GM18499 (cell line): ENCODE data around the gene CCDC51.
"Not testable (repeated sequence)": the region's sequence is repeated elsewhere in the genome, so short reads cannot be mapped to it uniquely, and the experiment has no call there.

Source experiments
- ATAC-seq: cut with Tn5 transposase; IDR thresholded peaks from one replicate; pipeline ENCODE4 v1.9.1; 2021; ENCODE audit warnings: moderate number of reproducible peaks; ENCODE audit not compliant: insufficient read depth, unreplicated experiment

CCDC51 gene

DNA sequence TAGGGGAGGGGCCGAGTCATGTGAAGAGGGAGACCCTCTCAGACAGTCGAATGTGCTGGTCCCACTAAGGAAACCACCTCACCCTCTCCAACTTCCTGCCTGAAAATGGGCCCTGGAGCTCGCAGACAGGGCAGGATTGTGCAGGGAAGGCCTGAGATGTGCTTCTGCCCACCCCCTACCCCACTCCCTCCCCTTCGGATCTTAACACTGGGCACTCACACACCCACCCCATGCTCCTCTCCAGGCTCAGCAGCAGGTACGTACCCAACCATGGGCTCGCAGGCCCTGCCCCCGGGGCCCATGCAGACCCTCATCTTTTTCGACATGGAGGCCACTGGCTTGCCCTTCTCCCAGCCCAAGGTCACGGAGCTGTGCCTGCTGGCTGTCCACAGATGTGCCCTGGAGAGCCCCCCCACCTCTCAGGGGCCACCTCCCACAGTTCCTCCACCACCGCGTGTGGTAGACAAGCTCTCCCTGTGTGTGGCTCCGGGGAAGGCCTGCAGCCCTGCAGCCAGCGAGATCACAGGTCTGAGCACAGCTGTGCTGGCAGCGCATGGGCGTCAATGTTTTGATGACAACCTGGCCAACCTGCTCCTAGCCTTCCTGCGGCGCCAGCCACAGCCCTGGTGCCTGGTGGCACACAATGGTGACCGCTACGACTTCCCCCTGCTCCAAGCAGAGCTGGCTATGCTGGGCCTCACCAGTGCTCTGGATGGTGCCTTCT, 26.6 kb upstream of the CCDC51 start:
- no peak for ATAC-seq

DNA sequence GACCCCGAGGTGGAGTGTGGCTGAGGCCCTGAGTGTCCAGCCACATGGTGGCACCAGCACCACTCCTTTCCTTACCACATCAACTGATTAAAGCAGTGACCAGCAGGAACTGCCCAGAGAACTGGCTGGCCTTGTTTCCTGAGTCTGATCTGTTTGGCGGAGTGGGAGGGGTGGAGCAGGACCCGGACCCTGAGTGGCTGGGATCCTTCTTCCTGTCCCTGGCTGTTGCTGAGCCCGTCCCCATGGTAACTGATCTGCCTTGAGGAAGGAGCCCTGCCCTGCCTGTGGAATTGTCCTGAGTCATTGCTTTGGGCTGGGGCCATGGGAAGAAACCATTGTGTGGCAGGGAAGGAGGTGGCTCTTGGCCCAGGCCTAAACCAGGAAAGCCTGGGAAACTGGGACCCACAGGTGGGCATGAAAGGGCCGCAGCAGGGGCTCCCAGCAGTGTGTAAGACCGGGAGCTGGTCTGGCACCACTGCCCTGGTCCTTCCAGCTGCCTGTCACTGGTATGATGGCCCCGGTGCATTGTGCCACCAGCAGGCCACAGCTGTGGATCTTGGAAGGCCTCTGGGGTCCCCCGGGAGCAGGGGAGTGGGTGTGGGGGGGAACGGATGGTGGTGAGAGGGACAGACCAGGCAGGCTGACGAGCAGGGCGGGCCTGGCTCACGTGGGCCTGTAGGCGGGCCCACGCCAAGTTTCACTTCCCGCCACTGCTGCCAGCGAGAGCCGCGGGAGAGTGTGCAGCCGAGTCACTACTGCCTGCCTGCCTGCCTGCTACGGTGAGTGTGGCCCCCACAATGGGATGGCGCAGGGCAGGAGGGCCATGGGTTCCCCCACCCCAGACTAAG, 25.8 kb upstream of the CCDC51 start:
- ATAC-seq = no peak

DNA sequence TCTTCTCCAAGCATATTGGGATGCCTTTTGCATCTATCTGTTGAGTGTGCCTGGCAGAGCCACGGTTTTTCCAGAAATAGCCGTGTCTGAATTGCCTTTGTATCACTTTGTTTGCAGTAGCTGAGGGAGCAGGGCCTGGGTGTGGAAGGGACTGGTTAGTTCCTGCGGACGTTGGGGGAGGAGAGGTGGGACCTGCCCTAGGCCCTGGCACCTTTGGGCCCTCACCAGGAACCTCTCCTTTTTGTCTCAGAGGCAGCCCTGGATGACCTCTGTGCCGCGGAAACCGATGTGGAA, 25.3 kb upstream of the CCDC51 start:
- ATAC-seq = no peak

GRCh38 chr3:48464713-48465221, 24.8 kb upstream of the CCDC51 start:
- ATAC-seq = no peak

- no peak for ATAC-seq
Measured at GRCh38 chr3:48463703-48464102, 23.8 kb upstream of the CCDC51 start.

GRCh38 chr3:48461767-48462166, 21.8 kb upstream of the CCDC51 start:
- ATAC-seq = not testable (repeated sequence)

GRCh38 chr3:48460517-48460902, 20.6 kb upstream of the CCDC51 start:
- no peak for ATAC-seq

DNA sequence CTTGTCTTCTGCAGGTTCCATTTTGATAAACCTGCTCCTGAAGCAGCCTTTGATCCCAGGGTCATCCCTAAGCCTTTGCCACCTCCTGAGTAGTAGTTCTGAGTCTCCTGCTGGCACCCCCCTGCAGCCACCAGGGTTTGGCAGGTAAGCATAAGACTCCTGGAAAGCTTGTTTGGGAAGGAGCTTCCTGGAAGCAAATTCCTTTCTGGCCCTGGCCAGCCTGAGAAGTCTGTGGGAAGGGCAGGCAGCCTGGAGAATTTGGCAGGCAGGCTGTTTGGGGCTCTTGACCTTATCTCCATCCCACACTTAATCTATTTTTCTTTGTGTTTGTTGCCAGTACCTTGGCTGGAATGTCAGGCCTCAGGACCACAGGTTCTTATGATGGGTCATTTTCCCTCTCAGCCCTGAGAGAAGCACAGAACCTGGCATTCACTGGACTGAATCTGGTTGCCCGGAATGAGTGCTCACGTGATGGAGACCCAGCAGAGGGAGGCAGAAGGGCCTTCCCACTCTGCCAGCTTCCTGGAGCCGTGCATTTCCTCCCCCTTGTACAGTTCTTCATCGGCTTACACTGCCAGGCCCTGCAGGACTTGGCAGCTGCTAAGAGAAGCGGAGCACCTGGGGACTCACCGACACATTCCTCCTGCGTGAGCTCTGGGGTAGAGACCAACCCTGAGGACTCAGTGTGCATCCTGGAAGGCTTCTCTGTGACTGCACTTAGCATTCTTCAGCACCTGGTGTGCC, 20.0 kb upstream of the CCDC51 start:
- no peak for ATAC-seq

DNA sequence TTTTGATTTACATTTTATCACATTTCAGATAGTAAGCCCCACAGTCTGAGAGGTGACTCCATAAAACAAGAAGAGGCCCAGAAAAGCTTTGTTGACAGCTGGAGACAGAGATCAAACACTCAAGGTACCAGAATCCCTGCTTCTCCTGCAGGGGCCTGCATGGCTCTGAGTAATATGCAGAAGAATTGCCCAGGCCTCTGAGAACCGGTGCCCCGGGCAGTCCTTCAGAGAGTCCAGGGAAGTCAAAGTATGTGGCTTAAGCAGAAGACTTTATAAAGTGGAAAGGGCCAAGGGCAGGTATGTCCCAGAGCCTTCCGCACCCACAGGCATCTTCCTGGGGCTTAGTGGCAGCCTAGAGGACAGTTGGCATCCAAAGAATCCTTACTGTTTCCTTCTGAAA, 19.4 kb upstream of the CCDC51 start:
- no peak for ATAC-seq

- no peak for ATAC-seq
Measured at GRCh38 chr3:48456456-48456855, 16.5 kb upstream of the CCDC51 start.

GRCh38 chr3:48451270-48451669, 11.4 kb upstream of the CCDC51 start:
- ATAC-seq = no peak

DNA sequence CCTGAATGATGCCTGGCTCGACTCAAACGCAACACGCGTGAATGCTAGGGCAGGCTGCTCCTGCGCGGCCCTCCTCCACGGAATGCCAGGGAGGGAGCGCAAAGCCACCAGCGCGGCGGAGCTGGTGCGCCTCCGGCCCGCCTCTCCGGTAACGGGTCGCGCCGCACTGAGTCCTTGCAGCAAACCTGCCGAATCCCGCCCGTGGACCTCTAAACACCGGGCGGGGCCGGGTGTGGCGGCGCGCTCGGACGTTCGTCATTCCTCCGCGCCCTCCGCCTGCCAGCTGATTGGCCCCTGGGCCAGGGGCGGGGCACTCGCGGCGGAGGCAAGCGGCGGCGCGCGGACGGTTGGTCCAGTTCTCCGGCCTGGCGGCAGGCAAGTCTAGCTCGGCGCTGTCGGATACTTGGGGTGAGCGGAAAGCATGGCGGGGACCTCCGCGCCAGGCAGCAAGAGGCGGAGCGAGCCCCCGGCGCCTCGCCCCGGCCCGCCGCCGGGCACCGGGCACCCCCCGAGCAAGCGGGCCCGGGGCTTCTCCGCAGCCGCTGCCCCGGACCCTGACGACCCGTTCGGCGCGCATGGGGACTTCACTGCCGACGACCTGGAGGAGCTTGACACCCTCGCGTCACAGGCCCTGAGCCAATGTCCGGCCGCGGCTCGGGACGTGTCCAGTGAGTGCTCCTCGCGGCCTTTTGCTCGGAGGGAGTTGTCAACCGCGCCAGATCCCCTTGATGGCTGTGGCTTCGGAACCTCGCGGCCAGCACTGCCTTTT, 6.7 kb upstream of the CCDC51 start, which contains the start of gene ATRIP:
Gene ATRIP (plus strand): TSS at position 313 of the 769 bp plus-strand sequence. CDS start 109 bp downstream, at position 422.
- ATAC-seq = peak; percentile 68

DNA sequence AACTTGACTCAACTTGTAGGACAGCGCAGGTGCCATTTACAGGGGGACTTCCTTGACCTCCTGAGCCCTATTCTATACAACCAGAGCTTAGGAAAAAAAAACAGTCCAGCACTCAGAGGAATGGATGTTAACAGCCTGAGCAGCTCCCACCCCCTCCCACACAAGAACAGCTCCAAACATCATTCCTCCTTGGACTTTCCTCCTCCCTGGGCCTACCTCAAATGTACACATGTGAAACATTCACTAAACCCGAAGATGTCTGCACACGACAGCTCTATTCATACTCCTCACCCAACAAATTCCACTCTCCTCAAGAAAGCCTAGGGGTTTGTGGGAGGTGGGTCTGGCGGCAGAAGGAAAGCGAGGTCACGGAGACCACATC, 6.1 kb upstream of the CCDC51 start:
- no peak for ATAC-seq

GRCh38 chr3:48445277-48445882, 5.5 kb upstream of the CCDC51 start:
- no peak for ATAC-seq

DNA sequence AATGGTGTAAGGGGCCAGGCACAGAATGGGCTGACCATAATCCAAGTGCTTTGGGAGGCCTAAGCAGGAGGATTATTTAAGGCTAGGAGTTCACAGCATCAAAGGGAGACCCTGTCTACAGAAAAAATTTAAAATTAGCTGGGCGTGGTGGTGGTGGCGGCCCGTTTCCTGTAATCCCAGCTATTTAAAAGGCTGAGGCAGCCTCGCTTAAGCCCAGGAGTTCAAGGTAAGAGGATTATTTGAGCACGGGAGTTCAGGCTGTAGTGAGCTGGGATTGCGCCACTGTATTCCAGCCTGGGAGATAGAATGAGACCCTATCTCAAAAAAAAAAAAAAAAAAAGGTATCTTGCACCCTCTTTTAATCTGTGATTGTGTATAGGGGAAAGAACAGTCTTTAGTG, 2.0 kb upstream of the CCDC51 start:
- no peak for ATAC-seq

GRCh38 chr3:48440590-48440958, 655 bp upstream of the CCDC51 start:
- ATAC-seq = no peak

GRCh38 chr3:48437812-48438211, 2.1 kb downstream of the CCDC51 start:
- ATAC-seq = no peak

DNA sequence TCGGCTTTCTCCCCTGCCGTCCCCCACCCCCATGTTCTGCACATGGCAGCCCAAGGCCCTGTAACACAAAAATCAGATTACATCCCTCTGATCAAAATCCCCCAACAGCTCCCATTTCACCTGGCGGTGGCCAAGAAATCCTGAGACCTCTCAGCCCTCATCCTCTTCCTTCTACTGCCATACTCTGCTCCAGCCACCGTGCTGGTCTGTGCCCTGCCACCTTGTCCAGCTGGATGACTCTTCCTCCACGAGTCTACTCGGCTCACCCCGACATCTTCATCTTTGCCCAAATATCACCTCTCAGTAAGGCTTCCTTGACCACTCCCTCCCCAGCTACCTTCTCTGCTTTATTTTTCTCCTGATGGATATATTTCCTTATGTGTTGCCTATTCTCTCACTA, 3.1 kb downstream of the CCDC51 start:
- ATAC-seq = no peak

GRCh38 chr3:48436477-48436787, 3.5 kb downstream of the CCDC51 start:
- no peak for ATAC-seq
